HG02973 (cell line): Measurements from ENCODE around the gene TRAF2.

Source experiments
- ATAC-seq: cut with Tn5 transposase; IDR thresholded peaks from one replicate; pipeline ENCODE4 v1.9.1; 2021; ENCODE audit warnings: moderate library complexity; ENCODE audit not compliant: unreplicated experiment

Gene TRAF2

GRCh38 chr9:136910901-136911245 lies 24.6 kb downstream of the TRAF2 start:
- ATAC-seq: no peak

- no peak for ATAC-seq
These were observed 27.6 kb downstream of the TRAF2 start for GRCh38 chr9:136913701-136914438.

- ATAC-seq: no peak
These were observed 29.5 kb downstream of the TRAF2 start for GRCh38 chr9:136915632-136916329.

- no peak for ATAC-seq
These were observed 30.2 kb downstream of the TRAF2 start for GRCh38 chr9:136916330-136917184.

- no peak for ATAC-seq
These were observed 31.6 kb downstream of the TRAF2 start for GRCh38 chr9:136917902-136918301.

GRCh38 chr9:136920069-136920468 lies 33.8 kb downstream of the TRAF2 start:
- ATAC-seq: no peak

GRCh38 chr9:136920734-136921231 lies 34.5 kb downstream of the TRAF2 start:
- no peak for ATAC-seq

DNA sequence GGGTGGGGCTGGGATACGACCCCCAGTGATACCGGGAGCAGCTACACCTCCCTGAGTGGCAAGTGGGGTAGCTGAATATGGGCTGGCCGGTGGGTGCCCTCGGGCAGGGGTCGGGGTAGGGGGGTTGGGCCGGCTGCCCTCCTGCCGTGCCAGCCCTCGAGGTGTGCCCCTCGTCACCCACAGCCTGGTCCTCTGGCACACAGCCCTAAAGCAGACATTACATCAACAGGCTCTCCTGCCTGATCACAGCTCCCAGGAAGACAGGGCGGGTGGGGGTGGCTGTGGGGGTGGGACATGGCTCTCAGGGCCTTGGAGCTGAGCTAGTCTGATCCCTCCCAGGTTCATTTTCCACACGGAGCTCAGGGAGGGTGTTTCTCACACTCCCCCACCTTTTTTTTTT lies 35.0 kb downstream of the TRAF2 start:
- no peak for ATAC-seq

DNA sequence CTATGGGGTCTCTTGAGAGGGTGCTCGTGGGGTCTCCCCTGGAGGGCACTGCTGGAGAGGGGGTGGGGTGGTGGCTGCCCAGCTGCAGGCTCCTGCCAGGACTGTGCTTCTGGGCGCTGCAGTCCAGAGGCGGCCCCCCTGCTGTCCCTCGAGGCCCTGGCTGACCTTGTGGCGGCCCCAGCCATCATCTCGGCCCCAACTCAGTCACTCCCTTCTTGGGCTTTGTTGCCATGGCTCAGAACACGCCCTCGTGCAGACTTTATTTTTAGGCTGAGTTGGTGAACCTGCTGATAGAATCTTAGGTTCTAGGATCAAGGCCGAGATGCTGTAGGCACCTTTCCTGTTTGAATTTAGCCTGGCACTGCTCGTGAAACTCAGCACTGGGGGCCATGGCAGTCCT lies 35.4 kb downstream of the TRAF2 start:
- no peak for ATAC-seq

DNA sequence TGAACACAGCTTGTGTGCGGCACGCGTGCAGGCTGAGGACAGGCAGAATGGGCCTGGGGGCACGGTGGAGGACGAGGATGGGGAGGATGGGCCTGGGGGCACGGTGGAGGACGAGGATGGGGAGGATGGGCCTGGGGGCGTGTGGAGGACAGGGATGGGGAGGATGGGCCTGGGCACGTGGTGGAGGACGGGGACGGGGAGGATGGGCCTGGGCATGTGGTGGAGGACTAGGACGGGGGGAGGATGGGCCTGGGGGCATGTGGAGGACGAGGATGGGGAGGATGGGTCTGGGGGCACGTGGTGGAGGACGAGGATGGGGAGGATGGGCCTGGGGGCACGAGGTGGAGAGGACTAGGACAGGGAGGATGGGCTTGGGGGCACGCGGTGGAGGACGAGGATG lies 36.2 kb downstream of the TRAF2 start:
- no peak for ATAC-seq

DNA sequence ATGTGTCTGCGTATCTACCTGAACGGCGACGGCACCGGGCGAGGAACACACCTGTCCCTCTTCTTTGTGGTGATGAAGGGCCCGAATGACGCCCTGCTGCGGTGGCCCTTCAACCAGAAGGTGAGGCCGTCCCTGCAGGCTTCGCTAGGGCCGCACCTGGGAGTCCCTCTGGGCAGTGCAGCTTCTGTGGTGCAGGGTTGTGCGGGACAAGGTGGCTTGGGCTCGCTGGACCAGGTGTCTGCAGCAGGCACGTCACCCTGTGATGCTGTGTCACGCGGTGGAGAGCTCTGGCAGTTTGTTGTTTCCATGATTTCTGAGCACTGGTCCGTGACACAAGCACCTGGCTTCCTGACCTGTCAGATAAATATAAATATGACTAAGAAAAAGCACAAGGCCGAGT lies 37.6 kb downstream of the TRAF2 start:
- ATAC-seq: no peak

- no peak for ATAC-seq
These were observed 39.3 kb downstream of the TRAF2 start for GRCh38 chr9:136925414-136926153.

- no peak for ATAC-seq
These were observed 39.9 kb downstream of the TRAF2 start for GRCh38 chr9:136926154-136926704.

DNA sequence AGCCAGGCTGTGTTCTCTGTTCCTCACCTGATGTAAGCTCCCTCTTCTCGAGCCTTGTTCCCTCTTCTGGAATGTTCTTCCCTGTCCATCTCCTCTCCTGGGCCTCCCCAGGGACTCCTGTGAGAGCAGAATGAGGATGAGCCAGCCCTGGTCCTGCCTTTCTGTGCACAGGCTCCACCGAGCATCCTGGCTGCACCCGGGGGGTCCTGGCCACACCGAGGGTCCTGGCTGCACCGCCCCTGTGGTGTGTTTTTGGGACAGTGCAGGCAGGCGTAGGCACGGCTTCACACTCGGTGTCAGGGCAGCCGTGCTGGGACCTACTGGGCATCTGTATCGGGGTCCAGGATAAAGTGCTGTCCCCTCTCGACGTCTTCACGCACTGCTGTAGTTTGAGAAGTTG lies 40.4 kb downstream of the TRAF2 start:
- no peak for ATAC-seq

DNA sequence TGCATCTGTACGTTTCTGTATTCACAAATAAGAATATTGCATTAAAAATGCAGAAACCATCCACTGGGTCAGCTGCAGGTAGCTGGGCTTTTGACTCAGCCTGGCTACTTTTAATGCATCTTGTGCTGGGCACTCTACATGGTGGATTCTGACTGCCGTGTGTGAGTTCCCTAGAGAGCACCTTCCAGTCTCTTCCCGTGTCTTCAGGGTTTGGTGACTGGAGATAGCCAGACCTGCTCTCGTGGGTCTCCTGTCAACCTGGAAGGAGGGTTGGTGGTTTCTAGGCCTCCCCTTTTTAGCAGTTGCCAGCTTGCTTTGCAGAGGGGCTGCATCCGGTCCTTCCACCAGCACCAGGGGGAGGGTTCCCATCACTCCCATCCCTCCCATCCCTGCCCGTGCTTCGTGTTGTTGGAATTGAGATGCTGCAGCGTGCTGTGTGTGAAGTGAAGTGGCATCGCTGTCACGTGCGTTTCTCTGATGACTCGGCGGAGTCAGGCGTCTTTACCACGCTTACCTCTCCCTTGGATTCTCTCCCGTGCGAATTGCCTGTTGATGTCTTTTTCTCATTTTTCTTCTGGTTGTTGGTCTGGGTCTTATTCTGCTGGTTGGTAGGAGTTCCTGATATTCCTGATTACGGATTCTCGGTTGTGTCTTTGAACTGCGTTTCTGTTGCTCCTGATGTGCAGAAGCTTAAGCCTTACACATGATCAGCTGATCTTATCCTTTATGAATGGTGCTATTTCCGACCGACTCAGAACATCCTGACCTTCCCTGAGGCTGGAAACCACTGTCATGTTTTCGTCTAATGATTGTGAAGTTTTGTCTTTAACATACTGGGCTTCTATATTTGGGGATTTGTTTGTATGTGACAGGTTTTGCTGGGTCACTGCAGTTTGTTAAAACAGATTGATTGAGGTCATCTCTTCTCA lies 41.3 kb downstream of the TRAF2 start:
- ATAC-seq: no peak

DNA sequence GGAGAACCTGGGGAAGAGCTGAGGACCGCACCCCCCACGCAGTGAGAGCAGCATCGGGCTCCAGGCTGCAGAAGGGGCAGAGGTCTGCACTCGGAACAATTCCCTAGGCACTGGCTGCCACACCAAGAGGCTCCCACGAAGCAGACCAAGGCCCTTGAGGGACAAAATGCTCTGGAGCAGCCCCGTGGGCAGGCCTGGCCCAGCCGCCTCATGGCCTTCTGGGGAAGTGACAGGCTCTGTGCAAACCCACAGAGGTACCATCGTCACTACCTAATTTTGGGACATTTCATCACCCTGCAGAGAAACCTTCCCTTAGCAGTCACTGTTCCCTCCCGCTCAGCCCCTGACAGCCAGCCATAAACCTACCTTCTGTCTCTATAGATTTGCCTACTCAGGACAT lies 42.3 kb downstream of the TRAF2 start:
- ATAC-seq: no peak

DNA sequence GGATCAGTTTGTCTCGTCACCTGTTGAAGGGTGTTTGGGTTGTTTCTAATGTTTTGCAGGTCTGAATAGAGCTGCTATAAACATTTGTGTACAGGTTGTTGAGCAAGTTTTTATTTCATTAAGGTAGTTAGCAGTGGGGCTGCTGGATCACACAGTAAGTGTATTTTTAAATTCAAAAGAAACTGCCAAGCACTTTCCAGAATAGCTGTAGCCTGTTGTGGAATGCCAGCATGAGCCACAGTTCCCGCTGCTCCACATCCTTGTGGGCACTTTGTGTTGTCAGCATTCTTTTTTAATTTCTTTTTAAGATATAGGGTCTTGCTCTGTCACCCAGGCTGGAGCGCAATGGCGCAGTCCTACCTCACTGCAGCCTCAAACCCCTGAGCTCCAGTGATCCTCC lies 43.7 kb downstream of the TRAF2 start:
- ATAC-seq: no peak

DNA sequence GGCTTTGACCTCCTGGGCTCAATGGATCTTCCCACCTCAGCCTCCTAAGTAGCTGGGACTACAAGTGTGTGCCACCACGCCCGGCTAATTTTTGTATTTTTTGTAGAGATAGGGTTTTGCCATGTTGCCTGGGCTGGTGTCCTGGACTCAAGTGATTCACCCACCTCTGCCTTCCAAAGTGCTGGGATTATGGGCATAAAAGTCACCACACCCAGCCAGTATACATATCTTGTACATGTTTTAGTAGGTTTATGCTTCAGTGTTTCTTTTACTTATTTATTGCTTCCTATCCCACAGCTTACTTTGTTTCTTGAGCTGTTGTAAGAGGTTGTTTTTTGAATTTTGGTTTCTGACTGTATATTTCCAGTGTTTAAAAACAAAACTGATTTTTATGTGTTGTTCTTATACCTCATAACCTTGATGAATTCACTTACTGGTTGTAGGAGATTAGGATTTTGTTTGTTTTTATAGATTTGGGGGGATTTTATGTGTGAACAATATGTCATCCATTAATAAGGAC lies 45.4 kb downstream of the TRAF2 start:
- no peak for ATAC-seq

DNA sequence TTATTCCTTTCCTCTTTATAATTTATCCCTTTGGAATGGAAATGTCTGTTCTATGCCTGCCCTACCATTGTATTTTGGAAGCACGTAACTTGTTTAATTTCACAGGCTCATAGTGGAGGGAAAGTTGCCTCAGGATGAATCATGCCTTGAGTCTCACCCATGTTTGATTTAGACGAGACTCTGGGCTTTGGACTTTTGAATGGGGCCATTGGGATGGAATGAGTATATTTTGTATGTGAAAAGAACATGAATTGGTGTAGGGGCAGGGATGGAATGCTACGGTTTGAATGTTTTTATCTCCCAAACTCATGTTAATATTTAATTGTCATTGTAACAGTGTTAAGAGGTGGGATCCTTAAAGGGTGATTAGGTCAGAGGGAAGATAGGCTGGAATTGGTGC lies 48.0 kb downstream of the TRAF2 start:
- ATAC-seq: no peak
